Measurements from ENCODE around the gene DXO. TPM values are rescaled to one million over a fixed set of nuclear protein-coding genes. Genes with fewer than 3 reads are reported as not detected.

Gene DXO
- total RNA-seq, 1 donor from 2014 or later = 9.8 TPM

- DNase-seq (ENCODE audit: missing footprints) = peak; percentile 45
- no peak for ATAC-seq
- intact Hi-C loops (cut with DNase I) = no loop called here
Observed at GRCh38 chr6:31966997-31967925, 4.7 kb downstream of the DXO start.

- ATAC-seq (no peak), DNase-seq (ENCODE audit: missing footprints) (peak; percentile 30)
- intact Hi-C loops (cut with DNase I) = no loop called here
Observed at GRCh38 chr6:31966506-31966905, 5.4 kb downstream of the DXO start.

GRCh38 chr6:31965700-31966099, 6.2 kb downstream of the DXO start:
- intact Hi-C loops (cut with DNase I) = no loop called here
- peak; percentile 47 for DNase-seq (ENCODE audit: missing footprints)
- no peak for ATAC-seq

- ATAC-seq = no peak
- DNase-seq (ENCODE audit: missing footprints) = peak; percentile 57
- intact Hi-C loops (cut with DNase I) = no loop called here
Observed at GRCh38 chr6:31963921-31964320, 8.0 kb downstream of the DXO start.

- intact Hi-C loops (cut with DNase I) = no loop called here
- no peak for ATAC-seq
- DNase-seq (ENCODE audit: missing footprints) = peak; percentile 40
Observed at GRCh38 chr6:31961616-31962015, 10.3 kb downstream of the DXO start.

GRCh38 chr6:31958741-31959739, 12.9 kb downstream of the DXO start, which contains the start of the genes NELFE and SKIC2:
TSS of gene NELFE (minus strand) at chr6:31958971. CDS start at chr6:31958446, 525 bp downstream.
TSS of gene SKIC2 (plus strand) at chr6:31959175. CDS start at chr6:31959193, 18 bp downstream.
- intact Hi-C loops (cut with DNase I) = loop anchor here (1.0 to 10.0 kb wide), 4 partner anchors 14 to 414 kb away; partner anchors contain the start of genes ATP6V1G2, C6orf47, DDX39B and GPANK1
- peak; percentile 99 for ATAC-seq
- DNase-seq (ENCODE audit: missing footprints) = peak; percentile 98

- DNase-seq (ENCODE audit: missing footprints) (peak; percentile 55), ATAC-seq (peak; percentile 8)
- intact Hi-C loops (cut with DNase I) = loop anchor here (5.0 to 10.0 kb wide), 3 partner anchors 56 to 414 kb away; partner anchors contain the start of genes ATP6V1G2, C6orf47, DDX39B and GPANK1
Observed at GRCh38 chr6:31958412-31958740, 13.6 kb downstream of the DXO start.

GRCh38 chr6:31956796-31957195, 15.1 kb downstream of the DXO start:
- no peak for ATAC-seq
- intact Hi-C loops (cut with DNase I) = loop anchor here (5.0 to 10.0 kb wide), 3 partner anchors 54 to 412 kb away; partner anchors contain the start of genes ATP6V1G2, C6orf47, DDX39B and GPANK1
- peak; percentile 45 for DNase-seq (ENCODE audit: missing footprints)

- no peak for ATAC-seq
- intact Hi-C loops (cut with DNase I) = loop anchor here (10.0 kb wide), 1 partner anchor 410 kb away; the partner anchor contains the start of genes ATP6V1G2, DDX39B and NFKBIL1
- DNase-seq (ENCODE audit: missing footprints) = peak; percentile 17
Observed at GRCh38 chr6:31954511-31954910, 17.4 kb downstream of the DXO start.

- ATAC-seq (no peak), DNase-seq (ENCODE audit: missing footprints) (no peak)
- intact Hi-C loops (cut with DNase I) = loop anchor here (2.0 to 10.0 kb wide), 2 partner anchors 272 to 408 kb away; partner anchors contain the start of genes ATP6V1G2, DDX39B, LY6G5C and NFKBIL1
Observed at GRCh38 chr6:31952890-31953289, 19.0 kb downstream of the DXO start.

GRCh38 chr6:31952140-31952805, 19.7 kb downstream of the DXO start:
- intact Hi-C loops (cut with DNase I) = loop anchor here (2.0 to 10.0 kb wide), 2 partner anchors 271 to 407 kb away; partner anchors contain the start of genes ATP6V1G2, DDX39B, LY6G5C and NFKBIL1
- peak; percentile 55 for ATAC-seq
- peak; percentile 78 for DNase-seq (ENCODE audit: missing footprints)

- intact Hi-C loops (cut with DNase I) = loop anchor here (10.0 kb wide), 1 partner anchor 405 kb away; the partner anchor contains the start of genes ATP6V1G2, DDX39B and NFKBIL1
- DNase-seq (ENCODE audit: missing footprints) (no peak), ATAC-seq (no peak)
Observed at GRCh38 chr6:31949926-31950548, 21.9 kb downstream of the DXO start.

- intact Hi-C loops (cut with DNase I) = no loop called here
- ATAC-seq = no peak
- peak; percentile 39 for DNase-seq (ENCODE audit: missing footprints)
Observed at GRCh38 chr6:31948753-31949413, 23.1 kb downstream of the DXO start.

- DNase-seq (ENCODE audit: missing footprints) (peak; percentile 9), ATAC-seq (no peak)
- intact Hi-C loops (cut with DNase I) = no loop called here
Observed at GRCh38 chr6:31948306-31948705, 23.6 kb downstream of the DXO start.

- ATAC-seq = no peak
- intact Hi-C loops (cut with DNase I) = no loop called here
- no peak for DNase-seq (ENCODE audit: missing footprints)
Observed at GRCh38 chr6:31947864-31948263, 24.1 kb downstream of the DXO start.

- intact Hi-C loops (cut with DNase I) = no loop called here
- ATAC-seq = no peak
- DNase-seq (ENCODE audit: missing footprints) = peak; percentile 50
Observed at GRCh38 chr6:31947070-31947675, 24.8 kb downstream of the DXO start.

Measured in Right ventricle myocardium inferior (tissue), 1 donor.